ENCODE measurements around the gene TEK.

The TEK gene

GRCh38 chr9:27125030-27125429 lies 16.0 kb downstream of the TEK start:
- peak; percentile 73 for DNase-seq

DNA sequence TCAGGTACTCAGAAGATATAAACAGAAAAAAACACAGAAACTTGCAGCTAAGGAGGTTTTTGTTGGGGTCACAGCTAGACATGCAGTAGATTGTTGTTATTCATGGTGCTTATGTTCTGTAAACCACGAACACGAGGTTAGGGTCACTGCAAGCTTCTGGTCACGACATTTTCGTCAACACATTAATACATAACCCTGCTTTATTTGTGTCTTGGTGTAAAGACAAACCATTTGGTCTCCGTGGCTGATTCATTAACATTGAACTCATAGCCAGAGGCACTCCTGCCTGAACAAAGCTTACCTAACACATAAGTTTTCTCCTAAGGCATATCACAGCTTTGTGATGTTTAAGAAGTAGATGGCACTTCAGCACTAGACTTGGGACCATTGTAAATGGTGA lies 16.9 kb downstream of the TEK start:
- DNase-seq = no peak

DNA sequence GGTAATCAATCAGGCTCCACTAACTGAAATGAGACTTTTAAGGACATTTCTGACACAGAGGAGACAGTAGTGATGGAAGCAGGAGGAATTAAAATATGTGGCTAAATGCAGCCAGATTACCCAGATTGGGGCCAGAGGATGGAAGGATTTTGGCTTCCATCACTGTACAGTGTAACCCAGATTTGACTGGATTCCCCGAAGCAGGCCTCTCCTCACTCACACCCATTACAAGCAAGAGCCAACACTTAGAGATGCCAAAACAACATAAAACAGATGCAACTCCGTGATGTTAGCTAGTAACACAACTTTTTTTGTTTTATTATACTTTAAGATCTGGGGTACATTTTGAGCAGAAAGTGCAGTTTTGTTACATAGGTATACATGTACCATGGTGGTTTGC lies 17.6 kb downstream of the TEK start:
- no peak for DNase-seq

DNA sequence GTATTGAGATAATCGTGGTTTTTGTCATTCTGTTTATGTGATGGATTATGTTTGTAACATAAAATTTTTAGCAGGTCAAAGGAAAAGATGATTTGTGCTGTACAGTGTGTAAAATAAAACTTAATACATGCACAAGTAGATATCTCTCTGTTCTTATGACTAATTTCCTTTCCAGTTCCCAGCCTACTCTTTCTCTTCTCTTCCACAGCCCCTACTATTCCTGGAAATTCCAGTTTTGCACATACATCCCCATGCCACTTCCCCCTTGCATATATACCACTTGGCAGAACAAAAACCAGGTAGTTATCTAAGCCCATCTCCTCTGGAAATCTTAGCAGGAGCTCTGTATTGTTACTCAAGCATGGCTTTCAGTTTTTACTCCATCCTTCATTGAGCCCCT lies 20.2 kb downstream of the TEK start:
- DNase-seq = no peak

GRCh38 chr9:27131731-27132130 lies 22.7 kb downstream of the TEK start:
- no peak for DNase-seq

GRCh38 chr9:27133817-27134216 lies 24.8 kb downstream of the TEK start:
- no peak for DNase-seq

- no peak for DNase-seq
These were observed 33.4 kb downstream of the TEK start for GRCh38 chr9:27142299-27142930.

- DNase-seq = no peak
These were observed 36.1 kb downstream of the TEK start for GRCh38 chr9:27145143-27145542.

GRCh38 chr9:27149651-27150050 lies 40.6 kb downstream of the TEK start:
- no peak for DNase-seq

GRCh38 chr9:27150746-27151406 lies 41.9 kb downstream of the TEK start:
- DNase-seq = no peak

- DNase-seq = no peak
These were observed 42.8 kb downstream of the TEK start for GRCh38 chr9:27151693-27152404.

- no peak for DNase-seq
These were observed 43.3 kb downstream of the TEK start for GRCh38 chr9:27152405-27152718.

GRCh38 chr9:27154908-27155307 lies 45.9 kb downstream of the TEK start:
- no peak for DNase-seq

- DNase-seq = no peak
These were observed 48.1 kb downstream of the TEK start for GRCh38 chr9:27157097-27157496.

GRCh38 chr9:27157736-27158135 lies 48.7 kb downstream of the TEK start:
- DNase-seq = no peak

- no peak for DNase-seq
These were observed 51.6 kb downstream of the TEK start for GRCh38 chr9:27160636-27161035.

DNA sequence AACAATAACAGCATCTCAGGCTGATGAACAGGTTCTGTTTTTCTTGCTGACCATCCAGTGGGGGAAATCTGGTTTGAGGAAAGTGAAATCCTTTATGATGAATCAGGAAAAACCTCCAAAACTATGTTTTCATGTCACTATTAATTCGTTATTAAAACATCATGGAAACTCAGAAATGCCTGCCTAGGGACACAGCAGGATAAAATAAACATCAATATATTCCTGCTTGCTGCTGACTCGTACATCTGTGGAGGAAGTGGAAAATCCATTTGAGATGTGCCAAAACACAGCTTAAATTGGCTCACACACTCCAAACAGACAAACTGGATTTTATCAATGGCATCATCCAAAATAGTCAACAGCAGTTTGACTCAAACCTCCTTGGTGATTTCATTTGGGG lies 53.0 kb downstream of the TEK start:
- no peak for DNase-seq

DNA sequence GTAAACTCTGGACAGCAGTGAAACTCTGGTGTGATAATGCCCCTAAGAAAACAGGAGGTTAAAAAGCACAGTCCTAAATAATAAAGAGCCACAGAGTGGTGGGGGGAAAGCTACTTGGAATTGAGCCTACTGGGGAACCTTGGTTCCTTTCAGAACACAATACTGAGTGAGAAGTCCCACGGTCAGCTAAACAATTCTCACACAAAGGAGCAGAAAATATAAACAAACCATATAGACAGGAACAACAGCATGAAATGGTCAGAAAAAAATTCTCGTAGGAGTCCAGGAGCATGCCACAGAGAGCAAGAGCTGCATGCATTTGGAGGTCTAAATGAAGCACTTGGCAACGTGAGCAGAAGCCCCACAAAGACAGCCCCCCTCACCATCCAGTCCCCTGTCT lies 56.0 kb downstream of the TEK start:
- no peak for DNase-seq

DNA sequence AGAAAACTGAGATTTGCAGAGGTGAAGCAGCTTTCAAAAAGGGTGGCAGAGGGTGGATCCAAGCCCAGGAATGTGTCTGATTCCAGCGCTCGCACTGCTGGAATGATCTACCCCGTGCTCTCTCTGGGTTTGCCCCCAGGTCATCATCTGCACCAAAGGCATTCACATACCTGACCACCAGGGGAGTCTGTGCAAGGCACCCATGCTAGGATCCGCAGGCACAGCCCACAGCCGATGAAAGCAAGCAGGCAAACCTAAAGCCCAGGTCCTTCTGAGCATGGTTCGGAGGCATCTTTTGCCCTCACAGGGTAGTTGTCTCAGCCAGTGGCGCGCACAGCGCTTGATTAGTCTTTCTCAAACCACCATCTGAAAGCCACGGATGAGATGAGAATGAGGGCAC lies 56.6 kb downstream of the TEK start:
- DNase-seq = no peak

DNA sequence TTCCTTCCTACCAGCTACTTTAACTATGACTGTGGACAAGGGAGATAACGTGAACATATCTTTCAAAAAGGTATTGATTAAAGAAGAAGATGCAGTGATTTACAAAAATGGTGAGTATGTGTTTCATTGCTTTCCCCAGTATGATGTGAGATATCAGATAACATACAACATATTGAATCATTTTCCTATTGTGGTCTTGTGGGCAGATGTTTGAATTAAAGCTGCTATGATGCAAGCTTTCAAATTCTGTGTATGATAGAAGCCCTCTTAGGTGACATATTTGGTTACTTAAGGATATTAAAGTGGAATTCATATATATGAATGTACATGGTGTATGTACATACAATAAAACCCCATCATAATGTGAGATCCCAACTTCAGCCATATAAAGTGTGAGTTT lies 59.5 kb downstream of the TEK start:
- DNase-seq = no peak

GRCh38 chr9:27168951-27169350 lies 59.9 kb downstream of the TEK start:
- no peak for DNase-seq

DNA sequence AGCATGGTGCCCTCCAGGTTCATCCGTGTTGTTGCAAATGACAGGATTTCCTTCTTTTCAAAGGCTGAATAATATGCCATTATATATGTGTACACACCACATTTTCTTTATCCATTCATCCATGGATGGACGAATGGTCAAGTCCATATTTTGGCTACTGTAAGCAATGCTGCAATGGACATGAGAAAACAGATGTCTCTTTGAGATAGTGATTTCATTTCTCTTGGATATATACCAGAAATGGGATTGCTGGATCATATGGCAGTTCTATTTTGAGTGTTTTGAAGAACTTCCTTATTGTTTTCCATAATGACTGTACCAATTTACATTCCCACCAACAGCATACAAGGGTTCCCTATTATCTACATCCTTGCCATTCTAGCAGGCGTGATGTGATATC lies 67.9 kb downstream of the TEK start:
- DNase-seq = no peak

DNA sequence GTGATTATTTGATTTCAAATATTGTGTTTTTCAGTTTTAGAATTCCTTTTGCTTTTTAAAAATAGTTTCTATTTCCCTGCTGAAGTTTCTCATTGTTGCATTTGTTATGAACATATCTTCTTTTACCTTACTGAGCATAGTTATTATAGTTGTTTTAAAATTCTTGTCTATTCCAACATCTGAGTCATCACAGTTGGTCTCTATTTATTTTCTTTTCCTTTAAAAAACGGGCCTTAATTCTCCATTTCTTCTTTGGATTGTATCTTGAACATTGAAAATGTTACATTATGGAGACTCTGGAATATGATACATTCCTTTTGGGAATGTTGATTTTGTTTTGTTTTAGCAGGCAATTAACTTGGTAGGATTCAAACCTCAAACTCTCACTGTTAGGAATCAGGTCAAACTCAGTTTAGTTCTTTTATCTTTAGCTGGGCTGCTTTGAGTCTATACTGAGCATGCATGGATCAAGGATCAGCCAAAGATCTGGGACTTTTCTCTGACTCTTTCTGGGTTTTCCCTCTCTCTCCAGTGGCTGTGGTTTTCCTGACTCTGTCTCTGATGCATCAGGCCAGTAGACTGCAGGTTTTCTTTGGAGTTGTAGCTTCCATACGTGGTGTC lies 70.3 kb downstream of the TEK start:
- no peak for DNase-seq

DNA sequence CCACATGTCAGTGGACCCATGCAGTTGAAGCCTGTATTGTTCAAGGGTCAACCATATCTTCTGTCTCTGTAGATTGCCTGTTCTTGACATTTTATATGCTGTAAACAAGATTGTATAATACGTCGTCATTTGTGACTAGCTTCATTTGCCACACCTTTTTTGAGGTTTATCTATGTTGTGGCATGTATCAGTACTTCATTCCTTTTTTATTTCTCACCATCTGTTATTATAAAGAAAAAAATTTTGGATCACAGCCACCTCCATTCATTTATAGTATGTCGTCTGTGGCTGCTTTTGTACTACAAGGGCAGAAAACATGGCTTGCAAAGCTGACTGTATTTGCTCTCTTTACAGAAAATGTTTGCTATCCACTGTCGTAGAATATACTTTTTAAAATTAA lies 72.4 kb downstream of the TEK start:
- DNase-seq = no peak

All from NCI-H1092 (cell line).